DMS 273 treated with DMSO at 0.1 percent for 48 hours (cell line): ENCODE data around the gene OSM.

ENCODE experiments used
- DNase-seq: peaks from one replicate; lab custom pipeline; 2025; lab: John Stamatoyannopoulos, UW

OSM gene

GRCh38 chr22:30285176-30285845 lies 18.7 kb upstream of the OSM start:
- no peak for DNase-seq

- no peak for DNase-seq
Observed at GRCh38 chr22:30284666-30285065, 18.0 kb upstream of the OSM start.

GRCh38 chr22:30284172-30284571 lies 17.5 kb upstream of the OSM start:
- DNase-seq = no peak

GRCh38 chr22:30283342-30283741 lies 16.7 kb upstream of the OSM start:
- DNase-seq = no peak

- DNase-seq = no peak
Observed at GRCh38 chr22:30282616-30283046, 16.0 kb upstream of the OSM start.

GRCh38 chr22:30280505-30280904 lies 13.9 kb upstream of the OSM start:
- no peak for DNase-seq

GRCh38 chr22:30279932-30280331 lies 13.3 kb upstream of the OSM start:
- DNase-seq = no peak

- DNase-seq = no peak
Observed at GRCh38 chr22:30279046-30279788, 12.6 kb upstream of the OSM start.

- no peak for DNase-seq
Observed at GRCh38 chr22:30277547-30278344, 11.1 kb upstream of the OSM start.

- DNase-seq = no peak
Observed at GRCh38 chr22:30276039-30276438, 9.4 kb upstream of the OSM start.

- no peak for DNase-seq
Observed at GRCh38 chr22:30275625-30276024, 9.0 kb upstream of the OSM start.

- DNase-seq = no peak
Observed at GRCh38 chr22:30274437-30274812, 7.8 kb upstream of the OSM start.

- DNase-seq = no peak
Observed at GRCh38 chr22:30273711-30274436, 7.2 kb upstream of the OSM start.

- no peak for DNase-seq
Observed at GRCh38 chr22:30272781-30273601, 6.3 kb upstream of the OSM start.

- DNase-seq = no peak
Observed at GRCh38 chr22:30270832-30271231, 4.2 kb upstream of the OSM start.

- DNase-seq = no peak
Observed at GRCh38 chr22:30268331-30268730, 1.7 kb upstream of the OSM start.

- no peak for DNase-seq
Observed at GRCh38 chr22:30267382-30268302, 991 bp upstream of the OSM start.

GRCh38 chr22:30265823-30266444 lies 717 bp downstream of the OSM start:
- DNase-seq = no peak

- no peak for DNase-seq
Observed at GRCh38 chr22:30265131-30265720, 1.4 kb downstream of the OSM start.
